ENCODE results near the gene CSF2. TPM values are rescaled to one million over a fixed set of nuclear protein-coding genes. Genes with fewer than 3 reads are reported as not detected.

CSF2 gene
- polyA plus RNA-seq, 3 donors = not detected

GRCh38 chr5:132081458-132081857, 7.9 kb downstream of the CSF2 start:
- no peak for DNase-seq (ENCODE audit: extremely low read depth in 1 of 11, low read depth in 9 of 11, low spot score in 4 of 11)

DNA sequence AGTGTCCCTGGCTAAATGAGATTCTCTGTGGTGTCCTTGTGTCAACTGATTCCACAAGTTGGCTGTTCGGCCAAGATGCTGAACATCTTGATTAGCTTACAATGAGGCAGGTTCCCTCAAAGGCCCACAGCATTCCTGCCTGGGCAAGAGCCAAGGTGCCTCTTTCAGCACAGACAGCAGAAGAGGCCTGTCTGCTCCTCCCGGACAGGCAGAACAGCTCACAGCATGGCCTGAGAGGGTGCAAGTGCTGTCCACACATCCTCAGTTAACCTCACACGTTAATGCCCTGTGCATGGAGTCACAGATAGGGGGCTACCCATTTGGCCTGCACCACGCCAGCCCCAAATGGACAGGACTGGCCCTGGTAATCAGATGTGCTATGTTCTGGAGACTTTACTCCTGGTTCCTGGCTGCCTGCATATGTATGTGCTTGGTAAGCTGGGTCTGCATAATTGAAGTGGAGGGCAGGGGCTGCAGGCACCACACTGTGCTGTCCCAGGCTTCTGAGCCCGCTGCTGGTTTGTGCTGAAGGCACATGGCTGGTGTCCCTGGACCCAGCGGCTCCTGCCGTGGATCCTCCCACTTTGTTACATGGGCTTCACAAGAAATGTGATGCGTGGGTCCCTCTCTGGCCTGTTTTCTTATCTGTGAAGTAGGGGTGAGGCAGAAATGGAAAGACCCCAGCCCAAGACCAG, 8.9 kb downstream of the CSF2 start:
- DNase-seq (ENCODE audit: extremely low read depth in 1 of 11, low read depth in 9 of 11, low spot score in 4 of 11) = no peak

DNA sequence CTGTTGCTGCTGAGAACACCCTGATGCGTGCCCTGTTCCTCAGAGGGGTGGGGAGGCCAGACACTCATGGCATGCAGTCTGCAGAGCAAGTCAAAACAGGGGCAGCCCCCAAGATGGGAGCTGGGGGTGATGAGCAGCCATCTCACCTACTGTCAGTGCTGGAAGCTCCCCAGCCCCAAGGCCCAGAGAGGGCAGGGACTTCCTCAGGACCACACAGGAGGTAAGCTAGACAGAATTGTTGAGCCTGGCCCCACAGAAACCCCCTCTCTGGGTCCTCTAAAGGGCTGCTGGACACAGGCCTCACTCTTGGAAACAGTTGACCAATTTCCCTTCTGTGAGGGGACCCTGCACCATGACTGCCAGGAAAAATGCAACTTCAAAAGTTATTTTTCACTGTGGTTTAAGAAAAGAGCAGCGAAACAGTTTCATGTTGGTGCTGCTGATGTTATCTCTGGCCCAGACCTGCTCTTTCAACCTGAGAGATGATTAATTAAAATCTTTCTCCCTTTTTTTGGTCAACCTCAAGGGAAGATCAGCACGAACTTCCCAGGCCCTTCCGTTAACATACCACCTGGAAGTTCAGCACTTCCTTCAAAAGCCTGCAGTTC, 9.6 kb downstream of the CSF2 start:
- DNase-seq (ENCODE audit: extremely low read depth in 1 of 11, low read depth in 9 of 11, low spot score in 4 of 11) = no peak

DNA sequence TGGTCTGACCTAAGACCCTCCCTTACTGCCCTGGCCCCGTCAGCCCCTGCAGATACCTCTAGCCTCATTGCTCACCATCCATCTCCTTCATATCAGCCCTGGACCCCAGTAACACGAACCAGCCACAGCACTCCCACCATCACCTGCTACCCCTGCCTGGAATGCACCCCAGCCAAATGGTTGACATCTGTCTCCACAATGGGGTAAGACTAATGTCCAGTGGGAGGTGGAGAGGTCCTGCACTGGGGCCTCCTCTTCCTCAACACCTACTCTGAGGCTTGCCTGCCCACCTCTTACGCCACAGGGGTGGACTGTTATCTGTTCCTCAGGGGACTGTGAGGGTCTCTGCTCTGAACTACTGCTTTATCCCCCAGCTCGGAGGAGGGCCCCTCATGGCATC, 12.1 kb downstream of the CSF2 start:
- no peak for DNase-seq (ENCODE audit: extremely low read depth in 1 of 11, low read depth in 9 of 11, low spot score in 4 of 11)

- DNase-seq (ENCODE audit: extremely low read depth in 1 of 11, low read depth in 9 of 11, low spot score in 4 of 11) = peak in 2 of 11 donors; percentile 15 to 31
Measured at GRCh38 chr5:132086277-132086794, 12.7 kb downstream of the CSF2 start.

DNA sequence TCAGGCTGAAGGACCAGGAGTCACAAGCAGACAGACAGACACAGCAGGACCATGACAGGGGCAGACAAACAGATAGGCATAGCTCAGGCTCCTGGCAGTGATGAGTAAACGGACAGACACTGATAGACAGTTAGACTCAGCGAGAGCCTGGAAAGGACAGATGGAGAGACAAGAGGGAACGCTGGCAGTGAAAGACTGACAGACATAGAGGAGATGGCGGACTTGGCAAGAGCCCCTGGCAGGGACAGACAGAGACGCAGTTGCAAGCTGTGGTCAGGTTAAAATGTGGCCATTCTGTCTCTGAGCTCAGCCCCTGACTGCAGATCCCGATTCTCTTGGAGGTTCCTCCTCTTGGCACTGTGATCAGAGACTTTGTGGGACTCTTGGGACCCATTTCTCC, 13.6 kb downstream of the CSF2 start:
- DNase-seq (ENCODE audit: extremely low read depth in 1 of 11, low read depth in 9 of 11, low spot score in 4 of 11) = no peak

DNA sequence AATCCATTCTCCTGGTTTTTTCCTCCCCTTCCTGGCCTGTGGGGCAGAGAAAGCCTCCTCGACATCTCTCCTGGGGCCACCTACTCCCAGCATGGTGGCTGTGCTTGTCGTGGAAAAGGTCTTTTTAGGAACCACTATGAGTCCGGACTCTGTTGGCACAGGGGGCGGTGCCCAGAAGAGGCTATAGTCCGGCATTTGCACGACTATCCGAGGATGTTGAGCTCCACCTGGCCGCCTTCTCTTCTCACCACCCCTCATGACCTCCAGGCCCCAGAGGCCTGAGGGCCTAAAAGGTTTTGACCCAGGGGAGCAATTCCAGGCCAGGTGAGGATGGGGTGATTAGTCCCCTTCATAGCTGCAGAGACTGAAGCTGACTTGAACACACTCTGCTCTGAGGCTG, 14.1 kb downstream of the CSF2 start:
- DNase-seq (ENCODE audit: extremely low read depth in 1 of 11, low read depth in 9 of 11, low spot score in 4 of 11) = no peak

GRCh38 chr5:132089363-132089762, 15.8 kb downstream of the CSF2 start:
- no peak for DNase-seq (ENCODE audit: extremely low read depth in 1 of 11, low read depth in 9 of 11, low spot score in 4 of 11)

GRCh38 chr5:132090107-132090506, 16.5 kb downstream of the CSF2 start:
- DNase-seq (ENCODE audit: extremely low read depth in 1 of 11, low read depth in 9 of 11, low spot score in 4 of 11) = no peak

DNA sequence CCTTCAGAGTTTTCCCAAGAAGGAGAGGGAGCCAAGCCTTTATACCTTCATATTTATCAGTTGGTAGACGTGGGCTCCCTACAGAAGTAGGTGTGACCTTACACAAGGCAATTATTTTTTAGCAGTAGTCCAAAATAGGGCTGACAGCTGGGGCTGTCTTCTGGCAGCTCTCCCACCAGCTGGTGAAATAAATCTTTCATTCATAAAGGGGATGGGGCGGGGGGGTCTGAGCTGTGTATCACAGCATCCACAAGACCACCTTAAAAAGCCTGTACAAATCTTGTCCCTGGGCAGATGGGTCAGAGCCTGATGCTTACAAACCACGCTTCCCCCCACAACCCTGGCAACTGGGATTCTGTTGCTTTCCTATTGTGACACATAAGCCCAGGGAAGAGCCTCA, 19.7 kb downstream of the CSF2 start:
- DNase-seq (ENCODE audit: extremely low read depth in 1 of 11, low read depth in 9 of 11, low spot score in 4 of 11) = no peak

- DNase-seq (ENCODE audit: extremely low read depth in 1 of 11, low read depth in 9 of 11, low spot score in 4 of 11) = no peak
Measured at GRCh38 chr5:132094393-132095076, 20.9 kb downstream of the CSF2 start.

DNA sequence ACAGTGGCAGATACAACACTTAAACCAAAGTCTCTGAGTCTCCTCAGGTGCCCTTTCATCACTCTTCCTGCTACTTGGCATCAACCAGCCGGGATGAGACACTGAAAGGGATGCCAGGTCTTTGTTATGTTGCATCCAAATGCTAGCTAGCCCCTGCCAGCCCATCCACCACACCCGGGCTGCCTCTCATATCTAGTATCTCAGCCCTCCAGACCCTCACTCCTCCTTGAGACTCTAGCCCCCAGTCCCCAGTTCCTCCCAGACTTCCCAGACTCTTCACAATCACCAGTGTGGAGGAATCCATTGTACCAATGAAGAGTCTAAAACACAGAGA, 21.5 kb downstream of the CSF2 start:
- no peak for DNase-seq (ENCODE audit: extremely low read depth in 1 of 11, low read depth in 9 of 11, low spot score in 4 of 11)

DNA sequence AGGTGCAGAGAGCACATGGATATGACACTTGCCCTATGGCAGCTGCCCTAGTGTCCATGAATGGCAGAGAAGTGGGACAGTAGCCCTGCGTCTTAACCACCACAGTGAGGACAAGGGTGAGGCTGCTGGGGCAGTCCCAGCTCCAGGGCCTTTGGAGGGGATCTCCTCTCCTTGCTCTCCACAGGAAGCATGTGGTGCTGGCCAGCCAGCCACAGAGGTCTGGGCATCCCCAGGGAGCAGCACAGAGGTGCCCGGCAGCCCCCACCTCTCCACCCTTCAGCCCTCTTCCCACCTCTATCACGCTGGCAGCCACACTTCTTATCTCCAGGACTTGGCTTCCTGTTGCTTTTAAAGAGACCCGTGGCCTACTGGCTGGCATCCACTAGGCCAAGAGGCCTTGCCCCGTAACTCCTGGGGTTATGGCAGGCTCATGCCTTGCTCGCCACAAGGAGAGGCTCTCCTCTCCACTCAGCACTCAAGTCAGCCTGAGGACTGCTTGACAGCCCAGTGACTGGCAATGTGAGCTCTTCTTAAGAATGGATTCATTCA, 21.9 kb downstream of the CSF2 start:
- DNase-seq (ENCODE audit: extremely low read depth in 1 of 11, low read depth in 9 of 11, low spot score in 4 of 11) = no peak

- no peak for DNase-seq (ENCODE audit: extremely low read depth in 1 of 11, low read depth in 9 of 11, low spot score in 4 of 11)
Measured at GRCh38 chr5:132096904-132097303, 23.3 kb downstream of the CSF2 start.

GRCh38 chr5:132098151-132098594, 24.6 kb downstream of the CSF2 start:
- DNase-seq (ENCODE audit: extremely low read depth in 1 of 11, low read depth in 9 of 11, low spot score in 4 of 11) = no peak

DNA sequence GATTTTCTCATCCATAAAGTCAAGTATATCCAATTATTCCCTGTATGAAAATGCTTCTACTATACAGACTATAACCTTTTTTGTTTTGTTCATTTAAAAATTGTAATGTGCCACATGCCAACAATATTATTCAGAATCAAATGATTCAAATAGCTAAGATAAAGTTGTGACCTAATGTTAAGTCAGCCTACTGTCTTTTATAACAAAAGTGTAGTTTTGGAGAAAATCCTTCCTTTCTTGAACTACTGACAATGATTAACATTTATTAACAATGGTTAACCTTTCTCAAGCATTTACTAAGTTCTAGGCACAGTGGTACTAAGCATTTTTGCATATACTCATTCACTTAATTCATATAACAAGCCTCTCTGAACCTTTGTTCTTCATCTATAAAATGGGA, 25.0 kb downstream of the CSF2 start:
- no peak for DNase-seq (ENCODE audit: extremely low read depth in 1 of 11, low read depth in 9 of 11, low spot score in 4 of 11)

- DNase-seq (ENCODE audit: extremely low read depth in 1 of 11, low read depth in 9 of 11, low spot score in 4 of 11) = no peak
Measured at GRCh38 chr5:132099076-132099748, 25.6 kb downstream of the CSF2 start.

- DNase-seq (ENCODE audit: extremely low read depth in 1 of 11, low read depth in 9 of 11, low spot score in 4 of 11) = no peak
Measured at GRCh38 chr5:132099905-132100304, 26.3 kb downstream of the CSF2 start.

- no peak for DNase-seq (ENCODE audit: extremely low read depth in 1 of 11, low read depth in 9 of 11, low spot score in 4 of 11)
Measured at GRCh38 chr5:132100672-132101261, 27.2 kb downstream of the CSF2 start.

Measured in renal cortex interstitium (tissue), 11 donors.